HTERT RPE-1 (cell line): ENCODE data around the gene TNNT3.

ENCODE experiments used
- in situ Hi-C: fragments of 300-500 bp; cut with MboI; formaldehyde crosslinking; loops from 4 replicates; pipeline ENCODE4 v1.14.3; 2020; ENCODE audit warnings: low sequenced_read_pairs

The TNNT3 gene

DNA sequence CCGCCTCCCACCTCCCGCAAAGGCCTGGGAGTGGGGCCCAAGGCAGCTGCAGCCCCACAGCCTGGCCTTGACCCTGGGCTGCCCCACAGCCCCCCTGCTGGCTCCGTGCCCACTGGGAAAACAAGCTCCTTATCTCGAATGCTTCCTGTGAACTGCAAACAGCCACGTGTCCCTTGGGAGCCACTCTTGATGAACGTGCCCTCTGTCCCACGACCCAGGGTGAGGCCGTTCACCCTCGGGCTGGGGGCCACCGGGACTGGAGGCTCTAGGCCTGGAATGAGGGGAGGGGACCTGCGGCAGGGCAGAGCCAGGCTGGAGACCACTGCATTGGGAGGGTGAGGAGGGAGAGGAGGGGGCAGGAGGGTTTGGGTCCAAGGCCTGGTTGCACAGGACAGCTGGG is 68.7 kb downstream of the TNNT3 start:
- in situ Hi-C loops: no loop called here
